ENCODE results near the gene ST7.

DNA sequence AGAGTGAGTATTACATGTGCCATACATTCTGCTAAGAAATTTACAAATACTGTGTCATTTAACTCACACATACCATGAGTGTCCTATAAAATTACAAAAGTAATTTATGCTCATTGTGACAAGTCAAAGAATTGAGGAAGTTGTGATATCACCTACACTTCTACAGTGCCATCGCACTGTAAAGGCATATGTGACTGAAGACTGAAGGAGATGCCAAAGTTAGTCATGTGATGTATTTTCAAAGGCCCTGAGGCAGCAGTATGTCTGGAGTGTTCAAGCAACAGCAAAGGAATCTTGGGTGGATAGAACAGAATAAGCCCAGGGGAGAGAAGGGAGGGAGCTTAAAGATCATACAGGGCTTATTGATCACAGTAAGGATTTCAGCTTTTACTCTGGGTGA, 192.8 kb downstream of the ST7 start:
- no peak for TF ChIP-seq POLR2A (IDR thresholded peaks at IDR 0.05; ENCODE audit: control extremely low read depth in 1 of 2, low read depth in 2 of 2, low read length in 2 of 2)
- TF ChIP-seq CHD2 (IDR thresholded peaks at IDR 0.05; ENCODE audit: low read length): no peak
- no peak for TF ChIP-seq CTCF (IDR thresholded peaks at IDR 0.05; ENCODE audit: control extremely low read depth in 1 of 3, insufficient read depth in 1 of 3, low read depth in 1 of 3, low read length in 3 of 3)
- no peak for TF ChIP-seq ZNF274 (IDR thresholded peaks at IDR 0.05; ENCODE audit: borderline replicate concordance, extremely low read depth, low read length)
- no peak for TF ChIP-seq TAF1 (IDR thresholded peaks at IDR 0.05; ENCODE audit: low read depth, low read length)
- no peak for TF ChIP-seq NRF1 (IDR thresholded peaks at IDR 0.05; ENCODE audit: low read depth, low read length)
- TF ChIP-seq RFX5 (IDR thresholded peaks at IDR 0.05; ENCODE audit: borderline replicate concordance, low read depth, low read length): no peak
- TF ChIP-seq HDAC6 (IDR thresholded peaks at IDR 0.05; ENCODE audit: low read depth, low read length): no peak
- TF ChIP-seq RAD21 (IDR thresholded peaks at IDR 0.05 in 1 of 2, conservative IDR thresholded peaks at IDR 0.05 in 1 of 2; ENCODE audit: low read depth in 2 of 2, low read length in 2 of 2): no peak
- TF ChIP-seq, protein P1, sequence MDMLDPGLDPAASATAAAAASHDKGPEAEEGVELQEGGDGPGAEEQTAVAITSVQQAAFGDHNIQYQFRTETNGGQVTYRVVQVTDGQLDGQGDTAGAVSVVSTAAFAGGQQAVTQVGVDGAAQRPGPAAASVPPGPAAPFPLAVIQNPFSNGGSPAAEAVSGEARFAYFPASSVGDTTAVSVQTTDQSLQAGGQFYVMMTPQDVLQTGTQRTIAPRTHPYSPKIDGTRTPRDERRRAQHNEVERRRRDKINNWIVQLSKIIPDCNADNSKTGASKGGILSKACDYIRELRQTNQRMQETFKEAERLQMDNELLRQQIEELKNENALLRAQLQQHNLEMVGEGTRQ (IDR thresholded peaks at IDR 0.05; ENCODE audit: low read length): no peak
- no peak for TF ChIP-seq ATF3 (IDR thresholded peaks at IDR 0.05; ENCODE audit: insufficient read depth, low read depth, low read length)
- TF ChIP-seq SRF (IDR thresholded peaks at IDR 0.05; ENCODE audit: low read depth, low read length): no peak
- TF ChIP-seq SAP30 (IDR thresholded peaks at IDR 0.05; ENCODE audit: insufficient read depth, insufficient replicate concordance, low read length): no peak
- TF ChIP-seq CEBPB (IDR thresholded peaks at IDR 0.05; ENCODE audit: low read depth, low read length): no peak

Data from H1 (cell line).